CD4-positive, alpha-beta T cell treated with Interleukin-17A for 4 hours (primary cell): Measurements from ENCODE around the gene PRTFDC1.
"Not testable (repeated sequence)": the region's sequence is repeated elsewhere in the genome, so short reads cannot be mapped to it uniquely, and the experiment has no call there.

Source experiments
- DNase-seq: peaks from one replicate; pipeline ENCODE4 v3.0.0-alpha.2; 2020; ENCODE audit warnings: mixed read lengths

Gene PRTFDC1

DNA sequence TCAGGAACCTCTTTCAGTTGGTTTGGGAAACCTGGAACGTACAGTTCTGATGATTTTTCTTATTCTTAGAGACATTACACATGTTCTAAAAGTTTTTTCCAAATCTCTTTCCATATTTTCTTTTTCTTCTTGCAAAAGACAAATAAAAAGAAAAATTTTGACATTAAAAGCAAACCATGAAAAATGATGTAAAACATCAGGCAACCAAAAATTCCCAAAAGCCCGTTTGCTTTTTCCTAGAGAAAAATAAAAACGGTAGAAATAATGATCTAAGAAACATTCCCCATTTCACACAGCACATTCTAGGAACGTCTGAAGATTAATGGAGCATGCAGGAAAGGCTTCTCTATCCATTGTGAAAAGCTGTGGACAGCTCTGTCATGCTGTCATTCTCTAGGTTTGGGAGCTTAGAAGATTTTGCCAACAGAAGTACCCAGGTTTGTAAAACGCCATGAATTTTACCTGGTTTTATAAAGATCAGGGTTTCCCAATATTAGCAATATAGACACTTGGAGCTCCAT is 11.2 kb upstream of the PRTFDC1 start:
- no peak for DNase-seq

DNA sequence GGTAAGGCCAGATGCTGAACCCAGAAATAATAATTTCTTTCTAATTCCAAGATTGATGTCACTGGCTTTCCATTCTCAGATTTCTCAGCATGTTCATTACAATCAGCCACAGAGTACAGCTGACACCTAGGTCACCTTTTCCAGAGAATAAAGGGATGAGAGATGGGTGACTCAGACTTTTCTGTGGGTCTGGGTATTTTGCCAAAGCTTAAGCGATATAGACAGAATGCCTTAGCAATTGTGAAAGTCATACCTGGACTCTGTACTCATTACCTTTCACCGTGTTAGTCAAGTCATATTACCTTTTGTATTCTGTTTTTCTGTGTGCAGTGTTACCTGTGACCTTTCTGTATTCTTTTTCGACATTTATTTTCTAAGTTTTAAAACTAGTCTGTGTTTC is 10.6 kb upstream of the PRTFDC1 start:
- no peak for DNase-seq

DNA sequence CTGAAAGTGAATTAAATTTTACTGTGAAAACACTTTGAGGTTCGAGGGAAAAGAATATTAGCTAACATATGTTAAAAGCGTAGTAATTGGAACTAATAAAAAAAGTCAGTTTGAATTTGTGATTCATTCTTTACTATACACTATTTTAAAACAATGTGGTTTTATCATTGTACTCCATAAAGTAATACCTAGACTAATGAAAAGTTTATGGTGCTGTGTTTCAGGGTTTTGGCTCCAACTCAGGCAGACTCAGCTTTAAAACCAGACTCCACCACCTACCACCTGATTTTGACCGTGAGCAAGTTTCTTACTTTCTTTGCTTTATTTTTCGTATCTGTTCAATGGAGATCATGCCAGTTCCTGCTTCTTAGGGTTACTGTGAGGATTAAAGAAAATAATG is 9.2 kb upstream of the PRTFDC1 start:
- no peak for DNase-seq

DNA sequence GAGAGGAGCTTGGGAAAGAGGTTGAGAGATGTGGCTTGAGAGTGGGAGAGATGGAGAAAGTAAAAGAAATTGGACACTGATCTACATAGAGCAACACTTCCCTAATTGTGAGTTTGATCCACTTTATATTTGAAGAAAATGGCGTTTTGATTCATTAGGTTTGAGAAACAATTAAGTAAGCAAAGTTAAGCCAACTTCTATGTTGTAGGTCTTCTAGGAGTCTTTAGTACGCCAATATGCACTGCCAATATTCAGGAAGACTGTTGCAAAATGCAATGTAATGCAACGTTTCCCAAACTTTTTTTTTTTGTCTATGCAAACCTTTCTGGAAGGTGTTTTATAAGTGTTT is 7.0 kb upstream of the PRTFDC1 start:
- DNase-seq = no peak

- no peak for DNase-seq
Measured at GRCh38 chr10:24958721-24959381, 6.4 kb upstream of the PRTFDC1 start.

DNA sequence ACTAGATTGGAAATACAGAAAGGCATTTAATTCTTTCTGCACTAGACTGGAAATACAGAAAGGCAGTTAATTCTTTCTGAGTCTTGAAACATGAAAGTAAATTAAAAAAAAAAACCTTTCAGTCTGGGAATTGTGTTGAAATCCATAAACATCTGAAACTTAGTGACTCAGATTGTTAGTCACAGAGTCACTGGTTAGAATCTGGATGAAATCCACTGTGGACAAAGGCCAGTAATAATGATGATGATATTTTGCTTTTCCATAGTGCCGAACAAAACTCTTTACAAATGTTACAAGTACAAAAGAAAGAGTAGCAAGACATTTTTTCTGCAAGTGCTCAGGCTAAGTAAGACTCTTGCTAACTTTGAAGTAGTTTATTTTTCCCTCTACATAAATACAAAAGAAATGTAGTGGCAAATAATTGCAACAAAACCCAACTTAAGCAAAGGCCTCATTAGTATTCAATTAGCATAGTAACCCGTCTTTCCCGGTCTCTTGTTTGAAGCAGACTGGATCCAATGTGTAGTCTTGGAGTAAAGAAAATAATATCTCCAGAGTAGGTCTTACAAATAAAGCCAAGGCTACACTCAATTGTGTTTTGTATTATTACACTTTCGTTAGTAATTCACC is 5.8 kb upstream of the PRTFDC1 start:
- DNase-seq = no peak

DNA sequence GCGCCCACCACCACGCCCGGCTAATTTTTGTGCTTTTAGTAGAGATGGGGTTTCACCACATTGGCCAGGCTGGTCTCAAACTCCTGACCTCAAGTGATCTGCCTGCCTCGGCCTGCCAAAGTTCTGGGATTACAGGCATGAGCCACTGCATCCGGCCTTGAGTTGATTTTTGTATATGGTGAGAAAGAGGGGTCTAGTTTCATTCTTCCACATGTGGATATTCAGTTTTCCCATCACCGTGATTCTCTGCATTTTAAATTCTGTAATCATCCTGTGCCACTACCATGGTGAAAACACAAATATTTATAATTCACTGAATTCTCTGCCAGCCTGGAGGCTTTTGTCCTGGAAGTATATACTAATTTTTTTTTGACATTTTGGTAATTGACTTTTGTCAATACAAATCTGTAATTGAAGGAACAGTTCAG is 5.2 kb upstream of the PRTFDC1 start:
- DNase-seq = not testable (repeated sequence)

DNA sequence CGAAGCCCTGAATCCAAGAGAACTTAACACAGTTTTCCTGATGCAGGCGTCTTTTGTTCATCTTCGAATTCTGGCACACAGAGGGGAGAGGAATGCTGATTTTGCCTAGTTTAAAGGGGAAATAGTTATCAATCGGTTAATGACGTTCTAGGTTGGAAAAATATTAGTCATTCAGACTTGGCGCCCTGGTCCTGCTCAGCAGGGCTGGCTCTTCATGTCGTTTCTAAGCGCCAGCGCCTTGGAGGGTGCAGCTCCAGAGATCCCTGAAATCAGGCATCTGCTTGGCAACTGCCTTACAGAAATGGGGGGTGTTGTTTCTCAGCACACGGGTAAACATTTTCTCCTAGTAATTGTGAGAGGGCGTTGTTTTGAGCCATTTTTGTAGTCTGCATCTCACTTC is 1.3 kb upstream of the PRTFDC1 start:
- no peak for DNase-seq

DNA sequence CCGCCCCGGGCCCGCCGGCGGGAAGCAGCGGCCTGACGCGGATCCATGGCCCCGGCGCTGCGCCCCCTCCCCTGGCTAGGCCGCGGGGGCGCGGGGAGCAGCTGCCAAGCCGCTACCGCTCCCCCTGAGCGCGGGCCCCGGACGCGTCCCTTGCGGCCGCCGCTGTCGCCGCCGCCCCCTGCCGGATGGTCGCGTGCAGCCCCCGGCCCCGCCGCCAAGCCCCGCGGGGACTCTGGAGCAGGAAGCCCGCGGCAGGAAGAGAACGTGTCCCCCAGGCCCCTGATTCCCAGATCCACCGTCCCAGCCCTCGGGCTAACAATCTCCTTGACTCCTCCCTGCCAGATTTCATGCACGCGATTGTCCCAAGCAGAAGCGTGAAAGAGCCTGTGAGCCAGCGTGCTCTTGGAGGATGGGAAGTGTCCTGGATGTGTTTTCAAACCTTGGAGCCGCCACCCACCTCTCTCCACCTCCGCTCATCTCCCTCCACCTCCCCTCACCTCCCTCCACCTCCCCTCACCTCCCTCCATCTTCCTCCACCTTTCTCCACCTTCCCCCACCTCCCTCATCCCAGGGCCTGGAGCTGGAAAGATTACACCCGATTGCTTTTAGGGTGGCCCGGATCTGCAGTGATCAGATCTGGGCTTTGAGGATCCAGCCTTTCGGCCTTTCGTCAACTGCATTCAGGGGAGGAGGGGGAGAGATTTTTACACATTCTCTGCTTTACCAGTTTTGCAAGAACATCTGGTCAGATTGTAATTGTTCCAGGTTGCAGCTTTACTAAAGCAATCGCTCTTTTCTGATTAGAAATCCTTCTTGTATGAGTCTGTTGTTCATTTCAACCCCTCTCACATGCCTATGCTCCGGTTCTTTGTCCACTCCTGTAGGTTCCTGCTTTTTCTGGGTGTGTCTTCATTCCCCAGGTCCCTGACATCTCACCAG is 570 bp upstream of the PRTFDC1 start:
- DNase-seq = peak; percentile 79

DNA sequence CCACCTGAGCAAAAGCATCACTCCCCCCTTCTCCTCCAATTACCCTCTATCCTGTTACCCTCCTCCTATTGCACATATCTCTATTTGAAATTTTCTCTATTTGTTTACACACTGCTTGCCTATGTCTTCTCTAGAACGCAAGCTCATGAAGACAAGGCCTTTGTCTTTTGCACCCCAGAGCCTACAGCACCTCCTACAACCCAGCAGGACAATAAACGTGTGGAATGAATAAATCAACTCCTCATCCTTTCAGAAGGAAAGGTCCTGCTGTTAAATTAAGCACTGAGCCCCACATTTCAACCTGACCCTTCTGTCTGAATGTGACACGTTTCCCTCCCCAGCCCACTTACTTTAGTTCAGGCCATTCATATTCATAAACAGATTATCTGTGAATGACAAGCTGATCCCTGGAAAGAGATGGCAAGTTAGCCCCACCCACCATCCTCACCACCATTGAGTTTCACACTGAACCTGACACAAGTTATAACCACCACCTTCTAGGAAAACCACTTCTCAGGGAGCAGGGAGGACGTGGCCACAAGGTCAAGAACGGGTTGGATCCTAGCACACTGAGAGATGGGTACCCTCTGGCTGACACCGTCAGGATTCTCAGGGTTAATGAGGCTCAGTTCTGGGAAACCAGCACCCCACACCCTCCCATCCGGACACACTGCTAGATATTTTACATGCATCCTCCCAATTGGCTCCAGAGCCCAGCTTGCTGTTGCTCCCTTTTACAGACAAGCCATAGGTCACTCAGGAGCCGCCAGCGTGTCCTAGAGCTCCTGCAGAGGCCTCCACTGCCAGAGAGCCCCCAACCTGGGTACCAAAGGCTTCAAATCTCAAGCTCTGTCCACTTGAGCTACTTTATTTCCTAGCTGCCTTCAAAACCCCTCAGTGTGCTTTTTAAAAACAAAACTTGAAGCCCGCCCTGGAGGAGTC is 934 bp downstream of the PRTFDC1 start:
- DNase-seq = peak; percentile 23

DNA sequence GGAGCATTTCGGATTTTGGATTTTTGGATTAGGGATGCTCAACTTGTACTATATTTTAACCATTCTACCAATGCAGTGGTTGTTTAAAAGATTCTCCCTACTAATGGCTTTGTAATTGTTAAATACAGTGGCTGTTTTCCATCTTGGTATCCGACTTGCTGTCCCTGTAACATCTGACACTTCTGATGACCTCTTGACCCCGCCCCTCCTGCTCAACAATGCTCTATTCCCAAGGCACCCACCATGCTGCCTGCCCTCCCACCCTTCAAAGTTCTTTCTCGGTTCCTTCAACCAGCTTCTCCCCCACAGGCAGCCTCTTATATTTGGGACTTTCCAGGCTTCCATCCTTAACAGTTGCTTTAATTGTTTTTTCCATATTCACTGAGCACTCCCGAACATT is 2.0 kb downstream of the PRTFDC1 start:
- DNase-seq = no peak

DNA sequence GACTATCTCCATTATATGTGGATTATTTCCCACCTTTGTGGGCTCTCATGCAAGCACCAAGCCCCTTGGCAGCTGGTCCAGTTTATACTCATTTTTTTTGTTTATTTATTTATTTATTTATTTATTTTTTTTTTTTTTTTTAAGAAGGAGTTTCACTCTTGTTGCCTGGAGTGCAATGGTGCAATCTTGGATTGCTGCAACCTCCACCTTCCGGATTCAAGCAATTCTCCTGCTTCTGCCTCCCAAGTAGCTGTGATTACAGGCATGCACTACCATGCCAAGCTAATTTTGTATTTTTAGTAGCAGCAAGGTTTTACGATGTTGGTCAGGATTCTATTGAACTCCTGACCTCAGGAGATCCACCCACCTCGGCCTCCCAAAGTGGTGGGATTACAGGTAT is 2.8 kb downstream of the PRTFDC1 start:
- no peak for DNase-seq

GRCh38 chr10:24947304-24948097 is 4.9 kb downstream of the PRTFDC1 start:
- DNase-seq = no peak

DNA sequence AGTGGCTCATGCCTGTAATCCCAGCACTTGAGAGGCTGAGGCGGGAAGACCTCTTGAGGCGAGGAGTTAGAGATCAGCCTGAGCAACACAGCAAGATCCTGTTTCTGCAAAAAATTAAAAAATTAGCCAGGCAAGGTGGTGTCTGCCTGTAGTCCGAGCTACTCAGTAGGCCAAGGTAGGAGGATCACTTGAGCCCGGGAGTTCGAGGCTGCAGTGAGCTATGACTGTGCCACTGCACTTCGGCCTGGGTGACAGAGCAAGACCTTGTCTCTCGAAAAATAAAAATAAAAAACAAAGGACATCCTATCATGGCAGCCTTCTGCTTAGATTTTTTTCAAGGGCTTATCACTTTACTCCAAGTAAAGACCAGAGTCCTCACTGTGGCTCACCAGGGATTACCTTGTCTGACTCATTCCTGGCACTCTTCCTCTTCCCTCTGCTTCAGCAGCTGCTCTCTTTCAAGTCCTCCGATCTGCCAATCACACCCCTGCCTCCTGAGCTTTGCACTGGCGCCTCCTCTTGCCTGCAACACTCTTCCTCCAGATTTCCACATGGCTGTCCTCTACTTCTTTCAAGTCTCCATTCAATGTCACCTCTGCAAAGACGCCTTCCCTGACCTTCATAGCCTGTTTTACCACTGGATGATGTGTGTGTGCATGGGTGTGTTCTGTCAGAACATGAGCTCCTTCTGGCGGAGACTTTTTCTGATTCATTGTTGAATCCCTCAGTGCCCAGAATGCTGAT is 7.7 kb downstream of the PRTFDC1 start:
- DNase-seq = peak; percentile 10

GRCh38 chr10:24938525-24938924 is 13.9 kb downstream of the PRTFDC1 start:
- no peak for DNase-seq

- DNase-seq = no peak
Measured at GRCh38 chr10:24938076-24938475, 14.3 kb downstream of the PRTFDC1 start.

- no peak for DNase-seq
Measured at GRCh38 chr10:24935504-24936292, 16.7 kb downstream of the PRTFDC1 start.

- DNase-seq = no peak
Measured at GRCh38 chr10:24931236-24931635, 21.2 kb downstream of the PRTFDC1 start.

- DNase-seq = no peak
Measured at GRCh38 chr10:24930427-24930826, 22.0 kb downstream of the PRTFDC1 start.

- no peak for DNase-seq
Measured at GRCh38 chr10:24929904-24930303, 22.5 kb downstream of the PRTFDC1 start.
